Neuronal stem cell (in vitro differentiated cells): ENCODE measurements around the gene ZGRF1.

Source experiments
- DNase-seq: peaks from one replicate; pipeline ENCODE4 v3.0.0-alpha.2; 2013; ENCODE audit warnings: low spot score
- H2AFZ ChIP-seq: one replicate; pipeline ENCODE4 v1.6.1; 2013; ENCODE audit warnings: mild to moderate bottlenecking, low read length, inconsistent platforms
- H2AK5ac ChIP-seq: 2 replicates; pipeline ENCODE4 v1.6.1; 2013; ENCODE audit warnings: low read depth, mild to moderate bottlenecking, inconsistent platforms, low read length, moderate library complexity, mixed read lengths
- H2BK120ac ChIP-seq: 2 replicates; pipeline ENCODE4 v1.6.1; 2013; ENCODE audit warnings: low read depth, mild to moderate bottlenecking, inconsistent platforms, low read length, moderate library complexity, mixed read lengths
- H2BK12ac ChIP-seq: one replicate; pipeline ENCODE4 v1.6.1; 2013; ENCODE audit warnings: low read length, inconsistent platforms
- H2BK15ac ChIP-seq: 2 replicates; pipeline ENCODE4 v1.6.1; 2013; ENCODE audit warnings: mild to moderate bottlenecking, low read length, inconsistent platforms, mixed read lengths
- H2BK5ac ChIP-seq: one replicate; pipeline ENCODE4 v1.6.1; 2013; ENCODE audit warnings: inconsistent platforms, mild to moderate bottlenecking, low read length, moderate library complexity
- H3K14ac ChIP-seq: one replicate; pipeline ENCODE4 v1.6.1; 2013; ENCODE audit warnings: low read length, inconsistent platforms
- H3K18ac ChIP-seq: 2 replicates; pipeline ENCODE4 v1.6.1; 2013; ENCODE audit warnings: low read length, inconsistent platforms
- H3K23ac ChIP-seq: 2 replicates; pipeline ENCODE4 v1.6.1; 2013; ENCODE audit warnings: low read depth, mild to moderate bottlenecking, mixed read lengths, low read length, inconsistent platforms; ENCODE audit not compliant: poor library complexity
- H3K27ac ChIP-seq: replicated peaks from 3 replicates; pipeline ENCODE4 v1.5.1; 2013; ENCODE audit warnings: low read length, inconsistent platforms
- H3K27me3 ChIP-seq, 3 experiments: 2 replicates each; pipeline ENCODE4 v1.6.1; 2013; ENCODE audit warnings: low read length in 3 of 3, mild to moderate bottlenecking in 2 of 3, inconsistent platforms in 1 of 3, low read depth in 1 of 3, mixed read lengths in 1 of 3, moderate library complexity in 1 of 3; ENCODE audit not compliant: control insufficient read depth in 3 of 3, insufficient read depth in 3 of 3
- H3K36me3 ChIP-seq, 2 donors: replicated peaks in 1 of 2; 2 replicates each; pipeline ENCODE4 v1.6.1; 2013; ENCODE audit warnings: low read length in 2 of 2; ENCODE audit not compliant: control insufficient read depth in 2 of 2, insufficient read depth in 2 of 2
- H3K4ac ChIP-seq: 2 replicates; pipeline ENCODE4 v1.6.1; 2013; ENCODE audit warnings: inconsistent platforms, mild to moderate bottlenecking, low read length, moderate library complexity
- H3K4me1 ChIP-seq, 2 donors: 1 replicate in 1 of 2; 2 replicates in 1 of 2; pipeline ENCODE4 v1.6.1; 2013; ENCODE audit warnings: low read length in 2 of 2, low read depth in 1 of 2; ENCODE audit not compliant: control insufficient read depth in 2 of 2, insufficient read depth in 1 of 2
- H3K4me2 ChIP-seq: one replicate; pipeline ENCODE4 v1.6.1; 2013; ENCODE audit warnings: mild to moderate bottlenecking, low read length, inconsistent platforms; ENCODE audit not compliant: insufficient read depth, poor library complexity, severe bottlenecking
- H3K4me3 ChIP-seq, 2 donors: 2 replicates each; pipeline ENCODE4 v1.5.1; 2013; ENCODE audit warnings: low read length in 2 of 2, mild to moderate bottlenecking in 2 of 2, inconsistent platforms in 1 of 2, moderate library complexity in 1 of 2
- H3K79me1 ChIP-seq: one replicate; pipeline ENCODE4 v1.6.1; 2013; ENCODE audit warnings: low read depth, mild to moderate bottlenecking, inconsistent platforms, low read length, moderate library complexity
- H3K9ac ChIP-seq: one replicate; pipeline ENCODE4 v1.6.1; 2013; ENCODE audit warnings: mild to moderate bottlenecking, low read depth, low read length, inconsistent platforms; ENCODE audit not compliant: poor library complexity
- H3K9me3 ChIP-seq, 2 donors: replicated peaks in 1 of 2; 2 replicates each; pipeline versions ENCODE3 to v1.6.1; 2013; ENCODE audit warnings: low read length in 2 of 2, mild to moderate bottlenecking in 2 of 2, inconsistent platforms in 1 of 2, low read depth in 1 of 2, mixed read lengths in 1 of 2, moderate library complexity in 1 of 2; ENCODE audit not compliant: control insufficient read depth in 2 of 2, insufficient read depth in 1 of 2
- H4K8ac ChIP-seq: one replicate; pipeline ENCODE4 v1.6.1; 2013; ENCODE audit warnings: low read depth, mild to moderate bottlenecking, inconsistent platforms, low read length, moderate library complexity
- H4K91ac ChIP-seq: one replicate; pipeline ENCODE4 v1.6.1; 2013; ENCODE audit warnings: low read length, low read depth, mild to moderate bottlenecking, inconsistent platforms; ENCODE audit not compliant: poor library complexity
- WGBS, 2 donors: extraction: QIAGEN DNeasy Blood & Tissue Kit; methylation state at CpG; one replicate each; pipeline ENCODE4 v1.1.7; 2013; ENCODE audit warnings: missing lambda C conversion rate in 2 of 2, mixed read lengths in 1 of 2; ENCODE audit not compliant: insufficient read length in 2 of 2, insufficient replicate concordance in 1 of 2; ENCODE audit errors: extremely low coverage in 2 of 2; 5-methylcytosine and 5-hydroxymethylcytosine counted together

Gene ZGRF1

GRCh38 chr4:112517067-112517634 lies 119.6 kb downstream of the ZGRF1 start:
- peak overlapping the region; percentile 100 for H3K4me2 ChIP-seq
- no peak overlapping the region for H3K9ac ChIP-seq
- H2BK5ac ChIP-seq: no peak overlapping the region
- no peak overlapping the region for H3K18ac ChIP-seq
- no peak overlapping the region for H2BK12ac ChIP-seq
- peak overlapping the region in 1 of 2 donors; percentile 1 for H3K4me3 ChIP-seq
- peaks cover 0 to 5% of the 10 kb centered on the region in 2 donors for H3K9me3 ChIP-seq
- H4K8ac ChIP-seq: no peak overlapping the region
- DNase-seq: peak; percentile 56
- H3K4me1 ChIP-seq: peaks cover 29 to 38% of the 10 kb centered on the region in 2 donors
- no peak overlapping the region for H3K27ac ChIP-seq
- H3K79me1 ChIP-seq: no peaks in the 10 kb centered on the region
- H3K27me3 ChIP-seq: peaks cover 16 to 93% (median 70%) of the 10 kb centered on the region in 3 experiments
- H4K91ac ChIP-seq: no peak overlapping the region
- no peak overlapping the region for H3K4ac ChIP-seq
- H2BK15ac ChIP-seq: no peak overlapping the region
- no peak overlapping the region for H3K23ac ChIP-seq
- no peak overlapping the region for H2BK120ac ChIP-seq
- no peaks in the 10 kb centered on the region for H3K36me3 ChIP-seq
- H2AFZ ChIP-seq: peak overlapping the region; percentile 91
- no CpG with 5 or more reads among the region's 20 CpGs for WGBS, 2 donors
- no peak overlapping the region for H3K14ac ChIP-seq
- H2AK5ac ChIP-seq: no peak overlapping the region

- Histone ChIP-seq H2BK15ac (no peak overlapping the region), H2BK120ac (no peak overlapping the region), H3K9ac (no peak overlapping the region), H2BK5ac (no peak overlapping the region), H3K36me3 (no peaks in the 10 kb centered on the region), H4K91ac (no peak overlapping the region), H2AFZ (peak overlapping the region; percentile 91), H3K14ac (no peak overlapping the region), H3K4me1 (peaks cover 28 to 38% of the 10 kb centered on the region in 2 donors), H3K4me3 (peak overlapping the region; percentile 31 to 51), H4K8ac (no peak overlapping the region), H3K18ac (no peak overlapping the region), H3K79me1 (no peaks in the 10 kb centered on the region), H2AK5ac (no peak overlapping the region), H3K23ac (no peak overlapping the region), H3K27me3 (peaks cover 18 to 93% (median 76%) of the 10 kb centered on the region in 3 experiments), H3K4me2 (peak overlapping the region; percentile 100), H2BK12ac (no peak overlapping the region), H3K4ac (no peak overlapping the region), H3K27ac (no peak overlapping the region), H3K9me3 (peaks cover 0 to 9% of the 10 kb centered on the region in 2 donors)
- DNase-seq: peak; percentile 89
- no CpG with 5 or more reads among the region's 55 CpGs for WGBS, 2 donors
These were observed 120.1 kb downstream of the ZGRF1 start for GRCh38 chr4:112516471-112517066.

- H3K4me1 ChIP-seq: peaks cover 31 to 39% of the 10 kb centered on the region in 2 donors
- peak within 1 kb of the TSS; percentile 88 for H3K18ac ChIP-seq
- no peak within 1 kb of the TSS for H3K14ac ChIP-seq
- H2BK5ac ChIP-seq: peak within 1 kb of the TSS; percentile 29
- H2AK5ac ChIP-seq: peak within 1 kb of the TSS; percentile 42
- H3K4ac ChIP-seq: no peak within 1 kb of the TSS
- H4K8ac ChIP-seq: no peak within 1 kb of the TSS
- no peak for DNase-seq
- H3K27ac ChIP-seq: no peak within 1 kb of the TSS
- WGBS, 2 donors: no CpG with 5 or more reads among the region's 15 CpGs
- peak within 1 kb of the TSS; percentile 78 for H3K9ac ChIP-seq
- H3K4me2 ChIP-seq: peak within 1 kb of the TSS; percentile 100
- H2BK12ac ChIP-seq: no peak within 1 kb of the TSS
- H3K23ac ChIP-seq: peak within 1 kb of the TSS; percentile 87
- H2AFZ ChIP-seq: peak within 1 kb of the TSS; percentile 91
- H3K79me1 ChIP-seq: no peaks in the 10 kb centered on the region
- H4K91ac ChIP-seq: no peak within 1 kb of the TSS
- H2BK15ac ChIP-seq: peak within 1 kb of the TSS; percentile 38
- peaks cover 23 to 93% (median 78%) of the 10 kb centered on the region in 3 experiments for H3K27me3 ChIP-seq
- peak within 1 kb of the TSS; percentile 51 to 78 for H3K4me3 ChIP-seq
- peaks cover 0 to 9% of the 10 kb centered on the region in 2 donors for H3K9me3 ChIP-seq
- H2BK120ac ChIP-seq: no peak within 1 kb of the TSS
- H3K36me3 ChIP-seq: no peaks in the 10 kb centered on the region
These were observed 120.6 kb downstream of the ZGRF1 start, which contains the start of gene NEUROG2 for GRCh38 chr4:112516066-112516470. TSS of gene NEUROG2 (minus strand) at chr4:112516180. CDS start at chr4:112515475, 705 bp downstream.
